RWPE1 (cell line): Measurements from ENCODE around the gene AVL9.
"Not testable (repeated sequence)": the region's sequence is repeated elsewhere in the genome, so short reads cannot be mapped to it uniquely, and the experiment has no call there.

ENCODE experiments used
- CTCF ChIA-PET: fragments of 350-600 bp; sonication (Branson Sonifier 250); formaldehyde crosslinking; extraction: SDS; loops from one replicate; lab custom pipeline; 2021; lab: Yijun Ruan, JAX
- POLR2A ChIA-PET: fragments of 400-600 bp; formaldehyde crosslinking; extraction: SDS; loops from one replicate; lab custom pipeline; 2020; ENCODE audit warnings: antibody characterized with exemption; ENCODE audit not compliant: low non-redundant PET; lab: Yijun Ruan, JAX
- DNase-seq: peaks from one replicate; pipeline ENCODE4 v3.0.0; 2012; ENCODE audit warnings: low spot score
- H3K27ac ChIP-seq: fragments of 450-650 bp; 2 replicates; pipeline ENCODE4 v1.5.1; 2017
- CTCF ChIP-seq: fragments of 450-650 bp; conservative IDR thresholded peaks from 2 replicates; pipeline ENCODE4 v1.5.1; 2017; ENCODE audit warnings: low read depth, mild to moderate bottlenecking

The AVL9 gene

GRCh38 chr7:32462451-32462850 lies 32.8 kb upstream of the AVL9 start:
- no peak overlapping the region for H3K27ac ChIP-seq
- ChIA-PET CTCF (no interaction called here), POLR2A (no interaction called here)
- TF ChIP-seq CTCF = no peak
- DNase-seq = no peak

- CTCF ChIA-PET = no interaction called here
- peak; percentile 30 for DNase-seq
- no peak overlapping the region for H3K27ac ChIP-seq
- no peak for TF ChIP-seq CTCF
- POLR2A ChIA-PET = no interaction called here
These were observed 32.3 kb upstream of the AVL9 start for GRCh38 chr7:32462977-32463376.

- DNase-seq, POLR2A ChIA-PET, CTCF ChIA-PET, H3K27ac ChIP-seq: not testable (repeated sequence)
These were observed 30.5 kb upstream of the AVL9 start for GRCh38 chr7:32464641-32465416.

GRCh38 chr7:32470004-32470403 lies 25.3 kb upstream of the AVL9 start:
- H3K27ac ChIP-seq, POLR2A ChIA-PET, DNase-seq, CTCF ChIA-PET: not testable (repeated sequence)

- no peak overlapping the region for H3K27ac ChIP-seq
- DNase-seq = no peak
- CTCF ChIA-PET = no interaction called here
- POLR2A ChIA-PET = no interaction called here
- no peak for TF ChIP-seq CTCF
These were observed 24.4 kb upstream of the AVL9 start for GRCh38 chr7:32470871-32471270.

GRCh38 chr7:32472015-32472414 lies 23.3 kb upstream of the AVL9 start:
- no peak for TF ChIP-seq CTCF
- ChIA-PET POLR2A (no interaction called here), CTCF (no interaction called here)
- H3K27ac ChIP-seq = no peak overlapping the region
- DNase-seq = no peak

- DNase-seq = no peak
- H3K27ac ChIP-seq = no peak overlapping the region
- TF ChIP-seq CTCF = no peak
- ChIA-PET CTCF (no interaction called here), POLR2A (no interaction called here)
These were observed 21.3 kb upstream of the AVL9 start for GRCh38 chr7:32474008-32474407.
